ENCODE data around the gene COL1A1. TPM values are rescaled to one million over a fixed set of nuclear protein-coding genes. Genes with fewer than 3 reads are reported as not detected.

Gene COL1A1
- polyA plus RNA-seq, 4 donors: 539 to 919 (median 649) TPM

DNA sequence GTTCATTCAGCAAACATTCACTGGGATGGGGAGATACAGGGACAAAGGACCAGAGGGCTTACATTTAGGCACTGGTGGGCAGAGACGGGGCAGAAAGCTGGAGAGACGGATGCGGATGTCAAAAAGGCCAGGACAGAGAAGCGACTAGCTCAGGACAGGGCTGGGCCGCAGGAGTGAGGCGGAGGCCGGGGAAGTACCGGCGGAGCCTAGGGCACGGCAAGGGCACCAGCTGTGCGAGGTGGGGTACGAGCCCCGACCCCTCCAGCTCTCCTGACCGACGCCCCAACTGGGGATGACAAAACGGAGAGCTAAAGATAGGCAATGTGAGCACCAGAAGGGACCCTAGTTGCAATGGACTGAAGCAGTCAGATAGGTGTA is 39.5 kb downstream of the COL1A1 start:
- DNase-seq (ENCODE audit: low read depth in 4 of 4, low spot score in 3 of 4): no peak

DNA sequence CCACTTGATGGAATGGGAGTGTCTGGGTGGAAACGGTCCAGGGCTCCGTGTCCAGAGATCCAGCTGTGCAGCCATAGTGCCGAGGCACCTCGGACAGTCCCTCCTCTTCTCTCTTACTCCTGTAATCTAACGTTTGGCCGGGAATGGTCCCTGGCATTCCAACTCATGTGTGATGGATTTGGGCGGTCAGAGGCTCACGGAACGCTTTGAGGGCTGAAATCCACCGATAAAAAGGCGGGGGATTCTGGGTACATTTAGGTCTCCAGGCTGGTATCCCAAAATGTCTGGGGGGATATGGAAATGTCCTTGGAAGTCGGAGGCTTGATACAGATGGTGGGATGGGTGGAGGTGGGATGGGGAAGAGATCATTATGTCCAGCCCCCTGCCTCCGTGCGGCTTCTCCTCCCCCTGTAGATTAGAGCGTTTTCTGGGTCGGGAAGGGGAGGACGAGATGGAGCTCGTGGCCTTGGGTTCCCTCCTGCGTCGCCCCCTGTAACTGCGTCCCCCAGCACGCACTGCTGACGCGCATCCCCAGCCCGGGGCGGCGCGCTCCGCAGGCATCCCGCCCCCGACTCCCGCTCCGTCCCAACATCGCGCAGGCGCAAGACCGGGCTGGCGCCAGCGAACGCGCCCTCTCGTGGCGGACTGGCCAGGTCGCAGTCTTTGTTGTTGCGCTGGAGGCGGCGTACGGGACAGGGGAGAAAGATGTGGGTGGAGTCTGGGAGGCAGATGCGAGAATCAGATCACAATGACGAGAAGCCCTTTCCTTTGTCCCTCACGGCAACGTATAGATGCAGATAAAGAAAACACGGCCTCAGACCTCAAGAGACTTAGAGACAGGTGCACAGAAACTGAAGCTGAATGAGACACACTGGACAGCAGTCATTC is 40.2 kb downstream of the COL1A1 start:
- peak; percentile 87 to 93 (median 89) for DNase-seq (ENCODE audit: low read depth in 4 of 4, low spot score in 3 of 4)

DNA sequence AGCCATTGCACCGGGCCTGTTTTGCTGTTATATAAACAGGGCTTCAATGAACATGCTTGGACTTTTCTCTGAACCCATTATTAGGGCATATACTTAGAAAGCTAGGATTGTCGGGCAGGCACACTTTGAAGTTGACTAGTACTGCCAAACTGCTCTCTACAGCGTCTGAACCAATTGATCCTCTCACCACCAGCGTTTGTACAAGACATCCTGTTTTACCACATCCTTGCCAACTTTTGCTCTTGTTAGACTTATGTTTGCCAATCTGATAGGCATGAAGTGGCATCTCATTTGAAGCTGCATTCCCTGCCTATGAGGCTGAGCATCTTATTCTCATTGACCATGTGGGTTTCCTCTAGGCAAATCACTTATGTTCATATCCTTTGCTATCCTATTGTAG is 43.5 kb downstream of the COL1A1 start:
- DNase-seq (ENCODE audit: low read depth in 4 of 4, low spot score in 3 of 4): no peak

DNA sequence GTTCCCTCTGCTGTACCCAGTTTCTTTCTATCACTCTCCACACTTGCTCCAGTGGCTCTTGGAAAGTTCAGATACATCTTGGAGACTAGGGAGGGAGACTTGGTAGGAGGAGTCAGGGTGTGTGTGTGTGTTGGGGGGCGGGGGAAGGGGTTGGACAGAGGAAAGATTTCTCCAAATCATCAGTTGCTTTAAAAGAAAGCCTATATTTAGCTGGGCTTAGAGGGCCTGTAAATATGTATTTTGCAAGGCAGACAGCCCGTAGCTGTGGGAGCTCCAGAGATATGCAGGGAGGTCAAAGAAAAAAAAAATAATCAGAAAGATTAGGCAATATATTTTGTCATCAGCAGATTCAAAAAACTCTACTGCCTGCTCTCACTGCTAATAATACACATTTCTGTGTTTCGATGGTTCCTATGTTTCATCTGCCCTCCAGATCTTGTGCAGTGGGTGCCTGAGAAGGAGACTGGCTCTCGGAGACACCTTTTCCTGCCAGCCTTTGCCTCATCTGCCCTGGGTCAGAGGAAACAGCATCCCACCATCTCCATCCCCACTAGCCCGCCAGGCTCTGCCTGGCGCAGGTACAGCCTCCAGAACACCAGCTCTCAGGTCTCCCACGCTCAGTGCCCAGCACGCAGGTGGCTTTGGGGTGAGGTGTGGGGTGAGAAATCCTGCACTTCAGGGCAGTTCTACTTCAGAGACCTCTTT is 46.2 kb downstream of the COL1A1 start:
- DNase-seq (ENCODE audit: low read depth in 4 of 4, low spot score in 3 of 4): no peak

DNA sequence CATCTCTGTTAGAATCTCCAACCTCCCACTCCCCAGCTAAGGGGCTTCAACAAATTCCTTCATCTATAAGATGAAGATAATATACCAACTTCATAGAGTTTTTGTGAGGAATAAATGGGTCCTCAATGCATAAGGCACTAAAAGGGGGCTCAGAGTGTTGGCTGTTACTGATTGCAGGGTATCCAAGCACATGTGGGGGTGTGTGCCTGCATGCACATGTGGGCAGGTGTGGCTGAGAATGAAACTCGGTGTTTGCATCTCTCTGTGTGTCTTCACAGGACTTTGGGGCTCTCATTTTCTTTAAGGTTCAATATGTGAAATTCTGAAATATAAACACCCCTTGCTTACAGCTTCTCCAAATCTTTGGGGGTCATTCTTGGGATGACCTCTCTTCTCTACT is 46.8 kb downstream of the COL1A1 start:
- no peak for DNase-seq (ENCODE audit: low read depth in 4 of 4, low spot score in 3 of 4)

DNA sequence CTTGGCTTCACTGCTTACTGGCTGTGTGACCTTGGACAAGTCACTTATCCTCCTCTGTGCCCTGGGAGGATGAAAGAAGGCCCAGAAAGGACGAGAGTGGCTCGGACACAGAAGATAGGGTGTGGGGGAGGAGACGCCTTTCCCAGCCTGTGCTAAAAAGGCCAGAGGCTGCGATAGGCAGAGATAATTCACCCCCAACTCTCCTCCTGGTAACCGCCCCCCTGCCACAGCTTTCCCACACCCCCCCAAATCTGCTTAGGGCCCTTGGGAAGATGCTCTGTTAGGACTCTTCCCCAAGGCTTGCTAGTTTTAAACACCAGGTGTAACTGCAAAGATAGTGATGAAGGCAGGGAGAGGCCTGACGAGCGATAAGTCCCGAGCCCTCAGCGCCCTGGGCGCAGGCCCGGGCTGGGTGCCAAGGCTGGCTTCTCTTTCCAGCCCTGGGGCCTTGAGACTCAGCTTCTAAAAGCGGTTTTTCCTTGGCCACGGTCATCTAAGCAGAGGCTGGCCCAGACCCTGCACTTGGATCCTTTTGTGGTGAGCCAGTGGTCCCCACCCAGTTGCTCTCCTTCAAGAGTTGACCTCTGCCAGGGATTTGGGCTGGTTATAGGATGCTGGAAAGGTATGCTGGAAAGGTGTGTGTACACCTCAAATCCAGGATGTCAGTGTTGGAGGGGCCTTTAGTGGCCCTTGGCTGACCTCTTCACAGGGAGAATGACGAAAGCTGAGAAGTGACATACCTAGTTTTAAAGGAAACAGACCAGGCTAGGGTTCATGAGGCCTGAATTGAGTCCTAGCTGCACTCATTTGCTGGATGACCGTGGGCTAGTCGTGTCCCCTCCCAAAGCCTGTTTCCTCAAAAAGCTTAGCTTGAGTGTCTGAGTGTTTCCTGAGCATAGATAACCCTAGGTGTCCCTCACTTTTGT is 47.5 kb downstream of the COL1A1 start:
- DNase-seq (ENCODE audit: low read depth in 4 of 4, low spot score in 3 of 4): no peak

DNA sequence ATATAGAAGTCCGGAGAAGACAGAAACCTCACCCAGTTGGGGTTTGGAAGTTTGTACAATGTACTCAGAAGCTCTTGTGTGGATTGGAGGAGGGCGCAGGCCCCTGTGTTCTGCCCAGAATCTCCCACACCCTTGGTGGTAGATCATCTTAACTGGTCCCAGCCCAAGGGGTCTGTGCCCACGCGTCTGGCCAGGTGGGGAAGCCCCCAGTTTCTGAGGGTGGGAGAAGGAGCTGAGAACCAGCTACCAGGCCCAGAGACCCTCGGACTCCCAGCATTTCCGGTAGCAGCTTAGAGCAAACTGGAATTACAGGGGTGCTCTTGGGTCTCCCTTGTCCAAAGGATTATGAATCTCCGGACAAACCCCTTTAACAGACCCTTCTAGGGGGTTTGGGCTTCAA is 48.7 kb downstream of the COL1A1 start:
- no peak for DNase-seq (ENCODE audit: low read depth in 4 of 4, low spot score in 3 of 4)

DNA sequence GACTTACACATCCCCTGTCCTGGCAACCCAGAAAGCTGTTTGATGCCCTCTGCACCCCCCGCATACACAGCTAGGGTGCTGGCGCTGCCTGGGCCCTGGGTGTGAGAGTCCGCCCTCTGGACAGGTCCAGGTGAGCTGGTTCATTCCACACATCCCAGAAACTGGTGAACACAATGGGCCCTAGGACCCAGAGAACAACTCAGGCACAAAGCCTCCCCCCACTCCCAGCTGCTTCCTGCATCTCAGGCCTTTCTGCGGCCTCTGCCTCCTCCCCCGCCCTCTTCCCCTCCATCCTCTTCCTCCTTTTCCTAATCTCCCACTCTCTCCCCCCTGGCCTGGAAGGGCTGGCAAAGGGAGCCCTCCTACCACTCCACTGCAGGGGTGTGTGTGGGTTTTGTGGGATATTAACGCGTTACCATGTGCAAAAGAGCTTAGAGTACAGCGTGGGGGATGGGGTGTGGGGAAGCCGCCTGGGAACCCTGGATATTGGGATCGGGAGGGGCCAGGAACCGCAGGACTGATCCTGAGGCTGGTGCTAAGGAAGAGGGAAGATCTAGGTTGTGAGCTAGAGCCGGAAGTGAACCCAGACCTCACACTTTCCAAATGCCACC is 49.4 kb downstream of the COL1A1 start:
- DNase-seq (ENCODE audit: low read depth in 4 of 4, low spot score in 3 of 4): peak in 2 of 4 donors; percentile 86 to 88

DNA sequence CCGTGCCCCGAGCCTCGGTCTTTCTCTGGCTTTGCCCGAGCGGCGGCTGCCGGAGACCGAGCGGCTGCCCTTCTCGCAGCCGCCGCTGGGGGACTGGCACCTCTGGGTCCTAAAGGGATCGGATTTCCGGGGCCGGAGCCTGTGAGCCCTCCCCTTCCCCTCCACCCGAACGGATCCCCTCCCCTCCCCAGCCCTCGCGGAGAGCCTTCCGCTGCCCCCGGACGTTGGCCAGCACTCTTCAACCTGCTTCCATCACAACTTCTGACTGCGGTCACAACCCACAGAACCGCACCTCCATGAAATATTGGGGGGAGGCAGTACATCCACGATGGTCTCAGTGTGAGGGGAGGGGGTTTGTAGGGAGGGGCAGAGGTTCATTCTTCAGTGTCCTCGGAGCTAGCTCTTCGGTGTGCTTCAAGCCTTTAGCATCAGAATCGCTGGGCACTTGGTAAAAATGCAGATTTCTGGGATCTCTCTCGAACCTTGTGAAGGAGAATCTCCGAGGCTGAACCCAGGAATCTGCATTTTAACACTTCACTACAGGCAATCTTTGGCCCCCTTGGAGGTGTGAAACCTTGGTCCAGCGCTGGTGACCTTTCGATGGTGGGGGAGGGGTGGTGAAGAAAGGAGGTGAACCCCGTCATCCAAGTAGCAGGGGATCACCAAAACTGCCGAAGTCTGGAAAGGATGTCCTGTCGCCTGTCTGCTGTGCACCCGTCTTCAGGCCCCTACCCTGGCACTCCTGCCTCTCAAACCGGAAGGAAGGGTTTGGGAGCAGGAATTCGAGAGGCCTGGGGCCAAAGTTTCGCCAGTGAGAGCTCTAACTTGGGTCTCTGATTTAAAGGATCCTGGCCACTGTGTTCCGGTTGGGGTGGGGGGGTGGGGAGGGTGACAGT is 50.1 kb downstream of the COL1A1 start:
- DNase-seq (ENCODE audit: low read depth in 4 of 4, low spot score in 3 of 4): peak in 2 of 4 donors; percentile 80 to 81

DNA sequence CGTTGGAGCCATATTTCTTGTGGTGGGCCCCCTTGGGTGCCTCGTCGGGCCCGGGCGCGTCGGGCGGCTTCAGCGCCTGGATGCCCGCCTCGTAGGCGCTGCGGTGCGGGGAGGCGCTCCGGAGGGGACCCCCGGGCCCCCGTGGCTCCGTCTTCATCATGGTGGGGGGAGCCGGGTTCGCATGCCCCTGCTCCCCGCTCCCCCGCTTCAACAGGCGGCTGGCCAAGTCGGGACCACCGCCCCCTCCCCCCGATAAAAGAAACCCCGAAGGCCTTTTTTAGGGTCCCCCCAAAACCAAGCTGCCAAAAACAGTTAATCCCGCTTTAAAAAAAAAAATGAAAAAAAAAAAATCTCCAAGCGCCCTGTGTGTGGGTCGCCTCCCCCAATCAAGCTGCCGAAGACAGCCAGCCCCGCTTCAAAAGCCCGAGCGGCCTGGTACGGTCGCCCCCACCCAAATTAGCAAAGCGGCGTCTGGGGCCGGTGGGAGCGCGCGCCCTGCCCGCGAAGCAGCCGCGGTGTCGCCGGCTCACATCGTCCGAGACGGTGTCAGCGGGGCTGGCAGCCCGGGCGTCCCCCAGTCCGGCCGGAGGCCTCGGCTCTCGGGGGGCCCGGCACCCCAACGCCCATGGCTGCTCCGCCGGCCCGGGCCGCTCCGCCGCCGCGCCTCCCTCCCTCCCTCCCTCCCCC is 50.9 kb downstream of the COL1A1 start, which contains the start of gene PPP1R9B:
TSS of gene PPP1R9B (minus strand) at position 324 of the 687 bp plus-strand sequence. CDS start at position 160, 164 bp downstream.
- no peak for DNase-seq (ENCODE audit: low read depth in 4 of 4, low spot score in 3 of 4)

DNA sequence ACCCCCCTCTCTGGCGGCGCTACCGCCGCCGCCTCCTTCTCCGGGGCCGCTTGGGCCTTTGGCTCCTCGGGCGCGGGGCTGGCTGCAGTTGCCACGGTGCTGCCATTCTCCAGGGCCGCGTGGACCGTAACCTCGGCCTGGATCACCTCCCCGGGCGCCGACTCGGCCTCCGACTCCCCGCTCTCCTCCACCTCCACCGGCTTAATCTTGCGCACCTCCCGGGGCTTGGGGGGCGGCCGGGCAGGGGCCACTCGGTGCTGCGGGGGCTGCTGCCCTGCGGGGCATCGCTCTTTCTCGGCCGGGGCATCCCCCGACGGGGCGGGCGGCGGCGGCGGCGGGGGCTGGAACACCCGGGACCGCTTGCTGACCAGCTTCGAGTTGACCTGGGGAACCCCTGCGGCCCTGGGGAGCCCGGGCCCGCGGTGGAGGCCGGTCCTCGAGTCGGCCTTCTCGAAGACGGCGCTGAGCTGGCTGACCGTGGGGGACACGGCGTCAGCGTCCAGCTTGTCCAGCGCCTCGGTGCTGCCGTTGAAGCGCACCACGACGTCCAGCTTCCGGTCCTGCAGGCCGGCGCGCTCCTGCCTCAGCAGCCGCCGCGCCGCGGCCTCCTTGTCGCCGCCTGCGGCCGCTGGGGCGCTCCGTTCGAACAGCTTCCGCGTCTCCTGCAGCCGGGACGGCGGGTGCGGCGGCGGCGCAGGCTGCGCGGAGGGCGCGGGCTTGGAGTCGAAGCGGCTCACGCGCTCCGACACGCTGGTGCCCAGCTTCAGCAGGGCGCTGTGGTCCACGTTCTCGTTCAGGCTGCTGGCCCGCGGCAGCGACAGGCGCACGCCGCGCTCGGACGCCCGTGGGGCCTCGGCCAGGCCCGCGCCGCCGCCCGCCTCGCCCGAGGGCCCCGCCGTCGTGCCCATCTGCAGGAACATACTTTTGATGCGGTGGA is 51.7 kb downstream of the COL1A1 start:
- no peak for DNase-seq (ENCODE audit: low read depth in 4 of 4, low spot score in 3 of 4)

DNA sequence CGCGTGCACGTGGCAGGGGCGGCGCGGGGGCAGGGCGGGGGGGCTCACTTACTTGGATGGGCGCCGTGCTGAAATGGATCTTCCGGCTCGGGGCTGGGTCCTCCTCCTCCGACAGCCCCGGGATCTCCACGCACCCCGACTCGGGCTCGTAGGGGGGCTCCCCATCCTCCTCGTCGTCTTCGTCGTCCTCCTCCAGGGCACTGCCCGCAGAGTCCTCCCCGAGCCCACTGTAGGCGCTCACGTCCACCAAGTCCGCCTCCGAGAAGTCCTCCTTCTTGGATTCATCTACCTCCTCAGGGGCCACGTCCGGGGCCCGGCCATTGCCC is 52.4 kb downstream of the COL1A1 start:
- no peak for DNase-seq (ENCODE audit: low read depth in 4 of 4, low spot score in 3 of 4)

DNA sequence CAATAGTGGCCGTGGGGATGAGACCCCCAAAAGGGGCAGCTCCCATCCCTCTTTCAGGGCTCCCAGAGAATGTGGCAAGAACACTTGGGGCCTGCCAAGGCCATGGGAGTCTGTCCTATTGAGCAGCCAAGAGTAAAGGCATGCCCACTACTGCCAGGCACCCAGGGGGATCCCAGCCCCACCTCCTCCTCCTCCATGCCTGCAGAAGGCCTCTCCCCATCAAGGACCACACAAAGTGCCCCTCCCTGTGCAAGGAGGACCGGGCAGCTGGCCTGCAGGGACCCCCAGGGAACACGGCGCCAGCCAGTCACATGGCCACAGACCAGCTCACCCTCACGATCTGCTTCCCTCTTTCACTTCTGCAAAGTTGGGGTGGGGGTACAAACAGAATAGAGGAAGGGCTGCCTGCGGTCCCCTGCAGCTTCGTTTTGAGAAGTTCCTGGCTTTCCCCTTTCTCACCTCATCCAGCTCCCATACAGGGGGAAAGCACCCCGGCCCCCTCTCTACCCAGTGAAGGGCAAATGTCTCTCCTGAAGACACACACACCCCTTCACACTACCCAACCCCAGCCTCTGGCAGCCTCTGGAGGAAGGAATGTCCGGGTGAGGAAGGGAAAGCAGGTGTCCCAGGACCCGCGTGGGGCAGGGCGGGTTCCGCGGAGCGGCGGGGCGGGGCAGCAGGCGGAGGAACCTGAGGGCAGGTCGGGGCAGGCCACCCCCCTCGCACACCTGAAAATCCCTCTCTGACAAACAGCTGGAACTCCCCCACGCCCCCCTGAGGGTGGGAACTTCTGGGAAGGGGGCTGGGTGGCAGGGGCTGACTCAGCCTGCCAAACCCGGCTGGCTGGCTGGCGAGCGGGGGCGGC is 53.0 kb downstream of the COL1A1 start:
- DNase-seq (ENCODE audit: low read depth in 4 of 4, low spot score in 3 of 4): no peak

DNA sequence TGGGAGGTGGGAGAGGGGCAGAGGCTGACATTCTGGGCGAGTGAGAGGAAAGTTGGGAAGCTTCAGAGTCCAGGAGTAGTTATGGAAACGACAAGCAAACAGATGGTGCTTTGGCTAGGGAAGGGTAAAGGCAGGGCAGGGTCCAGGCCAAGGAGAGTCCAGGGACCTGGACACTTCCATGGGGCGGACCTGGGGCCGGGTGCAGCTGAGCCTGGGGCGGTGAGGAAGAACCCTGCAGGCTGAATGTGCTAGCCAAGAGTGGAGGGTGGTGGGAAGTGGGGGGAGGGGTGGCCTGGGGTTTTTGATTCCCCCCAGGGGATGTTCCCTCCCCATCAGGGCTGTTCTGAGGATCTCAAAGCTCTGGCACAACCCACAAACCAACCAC is 53.6 kb downstream of the COL1A1 start:
- no peak for DNase-seq (ENCODE audit: low read depth in 4 of 4, low spot score in 3 of 4)

DNA sequence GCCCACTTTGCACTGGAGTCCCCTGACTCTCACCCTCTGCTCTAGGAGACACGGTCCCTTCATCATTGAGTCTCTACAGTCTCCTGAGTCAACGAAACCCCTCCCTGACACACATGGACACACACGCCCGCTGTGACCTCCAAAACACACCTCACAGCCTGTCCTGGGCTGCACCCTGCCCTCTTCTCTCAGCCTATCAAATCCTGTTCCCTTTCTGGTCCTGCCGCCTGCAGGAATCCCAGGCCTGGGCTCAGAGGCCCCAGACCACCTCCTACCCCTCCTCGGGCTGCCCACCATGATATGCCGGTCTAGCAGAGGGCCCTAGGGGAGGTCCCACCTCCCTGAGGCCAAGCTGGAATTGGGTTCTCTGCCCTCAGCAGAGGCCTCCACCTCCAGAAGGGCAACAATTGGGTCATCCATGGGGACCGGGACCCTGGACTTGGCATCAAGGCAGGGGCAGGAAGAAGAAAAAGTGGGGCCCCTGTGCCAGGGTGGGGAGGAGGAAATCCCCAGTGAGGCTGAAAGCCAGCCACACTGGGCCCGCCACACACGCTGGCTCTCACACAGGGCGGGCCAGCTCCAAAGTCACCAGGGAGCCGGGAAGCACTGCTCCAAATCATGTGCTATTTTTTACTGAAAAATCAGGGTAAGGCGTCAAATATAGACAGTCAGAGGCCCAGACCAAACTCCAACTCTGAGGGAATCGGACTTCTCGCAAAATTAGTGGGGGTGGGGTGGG is 54.3 kb downstream of the COL1A1 start:
- DNase-seq (ENCODE audit: low read depth in 4 of 4, low spot score in 3 of 4): no peak

DNA sequence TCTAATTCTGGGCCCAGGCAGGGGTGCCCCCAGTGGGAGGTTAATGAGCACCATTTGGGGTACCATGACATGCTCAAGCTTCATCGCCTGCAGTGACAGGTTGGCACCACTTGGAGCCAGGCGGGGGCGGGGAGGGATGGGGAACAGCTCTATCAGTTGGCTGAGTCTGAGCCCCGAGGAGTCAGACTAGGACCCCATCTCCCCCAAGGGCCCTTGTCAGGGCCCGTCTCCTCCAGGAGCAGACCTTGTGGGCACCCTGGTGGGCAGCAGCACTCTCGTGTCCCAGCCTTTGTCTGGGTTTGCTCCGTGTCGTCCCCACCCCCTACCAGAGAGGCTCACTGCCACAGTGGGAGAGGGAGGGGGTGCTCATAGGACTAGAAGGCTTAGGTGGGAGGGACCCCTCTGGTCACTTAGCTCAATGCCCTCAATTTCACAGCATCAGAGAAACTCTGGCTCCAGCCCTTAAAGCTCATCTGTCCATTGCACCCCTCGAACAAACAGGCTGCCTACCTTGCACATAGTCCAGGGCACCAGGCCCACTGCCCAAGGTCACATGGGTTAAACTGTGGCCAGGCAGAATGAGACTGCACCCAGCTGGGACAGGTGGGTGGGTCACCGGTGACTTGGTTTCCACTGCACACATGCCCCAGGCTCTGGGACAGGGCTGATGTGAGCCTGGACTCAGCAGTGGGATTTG is 55.1 kb downstream of the COL1A1 start:
- no peak for DNase-seq (ENCODE audit: low read depth in 4 of 4, low spot score in 3 of 4)

Data from right renal pelvis (tissue), 4 donors.